H1 (cell line): ENCODE measurements around the gene NAPA. TPM values are rescaled to one million over a fixed set of nuclear protein-coding genes. Genes with fewer than 3 reads are reported as not detected.

ENCODE experiments used
- BCL11A ChIP-seq, 2 experiments: IDR thresholded peaks; one replicate each; pipeline ENCODE4 v1.6.1; 2011; ENCODE audit warnings: low read depth in 2 of 2, low read length in 2 of 2, mild to moderate bottlenecking in 2 of 2
- EZH2 ChIP-seq: fragments of 200-600 bp; sonication (generic); IDR thresholded peaks from 2 replicates; pipeline ENCODE4 v1.7.1; 2012; ENCODE audit warnings: low read depth, mild to moderate bottlenecking, moderate library complexity, low read length, inconsistent platforms; ENCODE audit not compliant: severe bottlenecking
- GTF2F1 ChIP-seq: IDR thresholded peaks from 2 replicates; pipeline ENCODE4 v1.6.1; 2012; ENCODE audit warnings: low read depth, low read length, improper control_type of control experiment, borderline replicate concordance
- HDAC2 ChIP-seq, 2 experiments: fragments of 300-600 bp in 1 of 2; sonication (generic) in 1 of 2; IDR thresholded peaks; 2 replicates each; pipeline ENCODE4 v1.6.1; 2011 to 2012; ENCODE audit warnings: low read depth in 2 of 2, low read length in 2 of 2, mild to moderate bottlenecking in 2 of 2, moderate library complexity in 2 of 2, borderline replicate concordance in 1 of 2, inconsistent platforms in 1 of 2
- RAD21 ChIP-seq, 2 experiments: IDR thresholded peaks in 1 of 2; conservative IDR thresholded peaks in 1 of 2; 2 replicates each; pipeline ENCODE4 v1.6.1; 2011; ENCODE audit warnings: low read depth in 2 of 2, low read length in 2 of 2, improper control_type of control experiment in 1 of 2, inconsistent platforms in 1 of 2, mild to moderate bottlenecking in 1 of 2, moderate library complexity in 1 of 2
- TBP ChIP-seq: IDR thresholded peaks from 2 replicates; pipeline ENCODE4 v1.6.1; 2011; ENCODE audit warnings: low read depth, low read length, improper control_type of control experiment
- ZNF274 ChIP-seq: IDR thresholded peaks from 2 replicates; pipeline ENCODE4 v1.7.0; 2012; ENCODE audit warnings: low read length, borderline replicate concordance; ENCODE audit errors: extremely low read depth
- polyA plus RNA-seq, 7 experiments: library from polyadenylated mRNA; depleted of rRNA in 3 of 7; stranded (reverse) in 5 of 7; unstranded in 2 of 7; fragments of >200 nt in 5 of 7; fragments of 200-250 nt in 2 of 7; gene quantifications; 1 replicate in 5 of 7; 2 replicates in 1 of 7; 4 replicates in 1 of 7; pipeline versions ENCODE4 v1.2.1 to v1.2.3, GENCODE V29; 2011 to 2013; ENCODE audit warnings: missing spikeins in 2 of 7, mixed read lengths in 2 of 7
- total RNA-seq: library from RNA; stranded (reverse); fragmentation: NEBNext Ultra II Directional; extraction: Animal tissue kit (Norgen Biotek cat#: 25700); gene quantifications from 2 replicates; pipeline ENCODE4 v1.2.1, GENCODE V29; 2021

The NAPA gene
- total and polyA plus RNA-seq, 2 of the 8 experiments (the other 6 are each of a cell fraction or from before 2014, with no cell fraction given): 58.5 to 78.2 TPM

GRCh38 chr19:47542030-47542475 is 27.2 kb upstream of the NAPA start (continued):
- no peak for TF ChIP-seq TBP
- no peak for TF ChIP-seq ZNF274
- no peak for TF ChIP-seq GTF2F1
- TF ChIP-seq BCL11A (IDR thresholded peaks at IDR 0.05; ENCODE audit: low read depth in 2 of 2, low read length in 2 of 2): no peak
- TF ChIP-seq RAD21 (IDR thresholded peaks at IDR 0.05 in 1 of 2, conservative IDR thresholded peaks at IDR 0.05 in 1 of 2; ENCODE audit: low read depth in 2 of 2, low read length in 2 of 2): no peak
- no peak for TF ChIP-seq HDAC2 (IDR thresholded peaks at IDR 0.05; ENCODE audit: borderline replicate concordance in 1 of 2, low read depth in 2 of 2, low read length in 2 of 2)
- no peak for TF ChIP-seq EZH2
